Heart right ventricle (tissue), 16 donors: ENCODE measurements around the gene LGR5. TPM values are rescaled to one million over a fixed set of nuclear protein-coding genes. Genes with fewer than 3 reads are reported as not detected.

Experiments used
- ATAC-seq, 8 donors: fragments of 200-7000 bp; cut with Tn5 transposase; one replicate each; pipeline ENCODE4 v1.9.1; 2020; ENCODE audit warnings: mild to moderate bottlenecking in 8 of 8, moderate library complexity in 8 of 8, moderate number of reproducible peaks in 1 of 8
- DNase-seq, 2 donors: peaks; one replicate each; pipeline ENCODE4 v3.0.0-alpha.2; 2020
- H3K27ac ChIP-seq, 10 donors: fragments of 200-600 bp; sonication (generic) in 2 of 10; one replicate each; pipeline versions ENCODE4 v1.5.0 to v1.8.0; 2020 to 2022; ENCODE audit warnings: mild to moderate bottlenecking in 3 of 10
- H3K27me3 ChIP-seq, 7 donors: fragments of 200-600 bp; one replicate each; pipeline ENCODE4 v1.8.0; 2021 to 2022; ENCODE audit warnings: mild to moderate bottlenecking in 2 of 7
- H3K36me3 ChIP-seq, 9 donors: fragments of 200-600 bp; sonication (generic) in 1 of 9; one replicate each; pipeline versions ENCODE4 v1.5.0 to v1.8.0; 2020 to 2022; ENCODE audit warnings: mild to moderate bottlenecking in 2 of 9
- H3K4me1 ChIP-seq, 9 donors: fragments of 200-600 bp; sonication (generic) in 1 of 9; one replicate each; pipeline versions ENCODE4 v1.5.0 to v1.8.0; 2020 to 2022; ENCODE audit warnings: mild to moderate bottlenecking in 4 of 9
- H3K4me3 ChIP-seq, 10 donors: fragments of 200-600 bp; sonication (generic) in 2 of 10; one replicate each; pipeline versions ENCODE4 v1.5.0 to v1.8.0; 2020 to 2022; ENCODE audit warnings: mild to moderate bottlenecking in 7 of 10, moderate library complexity in 2 of 10
- H3K9me3 ChIP-seq, 11 donors: fragments of 200-600 bp in 10 of 11; sonication (generic) in 2 of 11; one replicate each; pipeline versions ENCODE4 v1.5.0 to v1.8.0; 2013 to 2022; ENCODE audit warnings: mild to moderate bottlenecking in 2 of 11, control low read depth in 1 of 11, moderate library complexity in 1 of 11
- WGBS, 2 donors: extraction: QIAGEN DNeasy Blood & Tissue Kit; methylation state at CpG; one replicate each; pipeline ENCODE4 v1.1.7; 2013; ENCODE audit warnings: inconsistent platforms in 1 of 2; 5-methylcytosine and 5-hydroxymethylcytosine counted together
- intact Hi-C, 10 donors: fragments of 100-400 bp; cut with DNase I; formaldehyde crosslinking; loops; one replicate each; pipeline versions ENCODE4 v1.11.1 to v1.14.2; 2022
- polyA plus RNA-seq, 2 donors: library from polyadenylated mRNA; stranded (reverse); fragments of 200-250 nt; gene quantifications; one replicate each; pipeline ENCODE4 v1.2.3, GENCODE V29; 2013
- total RNA-seq, 10 donors: library from RNA; stranded (reverse); fragmentation: NEBNext Ultra II Directional in 3 of 10; extraction: Animal tissue kit (Norgen Biotek cat#: 25700) in 3 of 10; gene quantifications; one replicate each; pipeline versions ENCODE4 v1.2.1 to v1.2.4, GENCODE V29; 2021 to 2023
- TF ChIP-seq, protein P1 (sequence below), 9 donors: fragments of 200-600 bp; sonication (generic) in 2 of 9; IDR thresholded peaks; one replicate each; pipeline versions ENCODE4 v1.5.0 to v1.8.0; 2021 to 2022; ENCODE audit warnings: antibody characterized with exemption in 9 of 9, mild to moderate bottlenecking in 5 of 9, moderate library complexity in 1 of 9
- donor health status: Arrhythmogenic right ventricular cardiomyopathy.
- donor health status: ischemic (EF 13 %, LVEDD 7.1; RV severe dilation, severe dysfunction).
- donor health status: healthy with polysubstance abuse.
- donor health status: DM: no; HTN: yes; CAD: no.
- donor health status: DM: no; HTN: no; CAD: no.
- donor health status: ischemic (EF 25% LVEDD 6.9; RV normal size, moderate dysfunction).
- donor health status: ischemic (EF 25% LVEDD 5.7; RV mildly dilated, moderate dysfunction).
- donor health status: healthy.
- donor health status: DM: yes; HTN: yes; CAD: no.
- donor health status: Ischemic cardiomyopathy.
- donor health status: ischemic (EF 35%, LVEDD 5.7; RV mildly dilated, moderate dysfunction).
- donor health status: nonischemic (EF 11% LVEDD 7.7; RV severe dilation, severe dysfunction).
- donor health status: DM: yes; HTN: yes; CAD: no.
- donor health status: PGD.
- donor health status: ischemic (EF 29% LVEDD 5.4; RV normal size, mild dysfunction).
- donor health status: nonischemic (EF 23%, LVEDD 6.1; RV moderate dilation, normal function).

The LGR5 gene
- total and polyA plus RNA-seq, 12 donors = 0.06 to 0.37 (median 0.07) TPM; not detected in 9

GRCh38 chr12:71536939-71537622, 97.5 kb downstream of the LGR5 start:
- ATAC-seq (no peak), DNase-seq (no peak)
- intact Hi-C loops = no loop called here
- Histone ChIP-seq H3K36me3 (no peaks in the 10 kb centered on the region), H3K4me1 (no peaks in the 10 kb centered on the region), H3K27me3 (peaks cover 0 to 3% (median 0%) of the 10 kb centered on the region in 7 donors), H3K9me3 (no peaks in the 10 kb centered on the region), H3K27ac (no peak overlapping the region), H3K4me3 (no peak overlapping the region)
- TF ChIP-seq, protein P1, sequence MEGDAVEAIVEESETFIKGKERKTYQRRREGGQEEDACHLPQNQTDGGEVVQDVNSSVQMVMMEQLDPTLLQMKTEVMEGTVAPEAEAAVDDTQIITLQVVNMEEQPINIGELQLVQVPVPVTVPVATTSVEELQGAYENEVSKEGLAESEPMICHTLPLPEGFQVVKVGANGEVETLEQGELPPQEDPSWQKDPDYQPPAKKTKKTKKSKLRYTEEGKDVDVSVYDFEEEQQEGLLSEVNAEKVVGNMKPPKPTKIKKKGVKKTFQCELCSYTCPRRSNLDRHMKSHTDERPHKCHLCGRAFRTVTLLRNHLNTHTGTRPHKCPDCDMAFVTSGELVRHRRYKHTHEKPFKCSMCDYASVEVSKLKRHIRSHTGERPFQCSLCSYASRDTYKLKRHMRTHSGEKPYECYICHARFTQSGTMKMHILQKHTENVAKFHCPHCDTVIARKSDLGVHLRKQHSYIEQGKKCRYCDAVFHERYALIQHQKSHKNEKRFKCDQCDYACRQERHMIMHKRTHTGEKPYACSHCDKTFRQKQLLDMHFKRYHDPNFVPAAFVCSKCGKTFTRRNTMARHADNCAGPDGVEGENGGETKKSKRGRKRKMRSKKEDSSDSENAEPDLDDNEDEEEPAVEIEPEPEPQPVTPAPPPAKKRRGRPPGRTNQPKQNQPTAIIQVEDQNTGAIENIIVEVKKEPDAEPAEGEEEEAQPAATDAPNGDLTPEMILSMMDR (IDR thresholded peaks at IDR 0.05) = no peak
- WGBS, 2 donors = 78 to 83% methylated on average over 3 of the region's 3 CpGs

DNA sequence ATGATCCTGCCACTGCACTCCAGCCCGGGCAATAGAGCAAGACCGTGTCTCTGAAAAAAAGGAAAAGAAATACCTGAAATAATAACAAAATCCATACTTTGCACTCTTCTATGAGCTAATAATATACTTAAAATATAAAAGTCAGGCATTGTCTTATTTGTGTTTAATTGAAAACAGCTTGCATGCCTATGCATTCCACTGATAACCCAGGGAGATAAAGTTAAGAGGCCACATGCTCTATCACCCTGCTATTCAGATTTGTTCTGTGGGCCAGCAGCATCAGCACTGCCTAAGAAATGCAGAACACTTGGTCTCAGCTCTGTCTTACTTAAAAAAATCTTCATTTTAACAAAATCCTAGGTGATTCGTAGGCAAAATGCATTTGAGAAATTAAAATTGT, 99.2 kb downstream of the LGR5 start:
- WGBS, 2 donors = 63 to 77% methylated on average over 3 of the region's 3 CpGs
- Histone ChIP-seq H3K27me3 (peaks cover 0 to 3% (median 0%) of the 10 kb centered on the region in 7 donors), H3K36me3 (no peaks in the 10 kb centered on the region), H3K4me3 (no peak overlapping the region), H3K9me3 (no peaks in the 10 kb centered on the region), H3K4me1 (no peaks in the 10 kb centered on the region), H3K27ac (no peak overlapping the region)
- intact Hi-C loops = no loop called here
- TF ChIP-seq, protein P1 (IDR thresholded peaks at IDR 0.05) = no peak
- DNase-seq (no peak), ATAC-seq (no peak)

DNA sequence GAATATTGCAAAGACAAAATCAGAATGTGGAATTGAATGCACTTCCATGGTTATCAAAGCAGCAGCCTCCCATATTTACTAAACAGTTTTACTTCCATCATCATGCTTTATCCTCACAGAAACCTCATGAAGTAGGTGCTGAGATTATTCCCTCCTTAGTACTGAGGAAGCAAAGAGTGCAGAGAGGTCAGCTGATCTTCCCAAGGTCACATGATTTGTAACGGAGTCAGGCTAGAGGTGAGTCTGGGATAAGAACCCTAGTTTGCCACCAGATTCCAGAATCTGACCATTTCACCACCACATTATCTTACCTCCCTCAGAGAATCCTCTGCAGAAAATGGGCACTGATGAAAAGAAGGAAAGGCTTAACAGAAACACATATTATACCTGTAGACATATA, 102.0 kb downstream of the LGR5 start:
- WGBS, 2 donors = 51 to 58% methylated on average over 1 of the region's 1 CpG
- Histone ChIP-seq H3K27me3 (peaks cover 0 to 3% (median 0%) of the 10 kb centered on the region in 7 donors), H3K9me3 (no peaks in the 10 kb centered on the region), H3K27ac (no peak overlapping the region), H3K4me3 (no peak overlapping the region), H3K36me3 (no peaks in the 10 kb centered on the region), H3K4me1 (no peaks in the 10 kb centered on the region)
- DNase-seq = no peak
- intact Hi-C loops = no loop called here
- ATAC-seq = no peak
- TF ChIP-seq, protein P1 (IDR thresholded peaks at IDR 0.05) = no peak

DNA sequence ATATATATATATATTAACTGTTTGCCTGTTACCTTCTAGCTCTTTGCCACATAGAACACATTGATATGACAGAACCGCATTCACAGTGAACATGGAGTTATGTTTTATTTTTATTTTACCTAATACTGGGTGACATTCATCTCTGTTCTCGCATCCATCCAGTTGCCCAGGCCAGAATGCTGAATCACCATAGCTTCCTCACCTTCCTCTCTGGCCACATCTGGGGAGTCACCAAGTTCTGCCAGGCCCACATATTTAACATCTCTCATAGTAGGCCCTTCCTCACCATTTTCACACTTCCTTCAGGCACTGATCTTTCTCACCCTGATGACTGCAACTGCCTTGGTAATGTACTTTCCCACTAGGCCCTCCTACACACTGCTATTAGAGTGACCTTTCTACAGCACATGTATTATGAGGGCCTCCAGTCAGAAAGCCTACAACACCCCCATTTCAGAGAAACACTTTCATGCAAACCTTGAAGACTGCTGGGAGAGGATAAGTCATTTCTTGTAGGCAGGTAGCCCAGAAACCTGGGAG, 106.8 kb downstream of the LGR5 start:
- no peak for DNase-seq
- TF ChIP-seq, protein P1 (IDR thresholded peaks at IDR 0.05) = no peak
- no peaks in the 10 kb centered on the region for H3K36me3 ChIP-seq
- H3K27me3 ChIP-seq = peaks cover 0 to 3% (median 0%) of the 10 kb centered on the region in 7 donors
- H3K27ac ChIP-seq = no peak overlapping the region
- H3K4me1 ChIP-seq = no peaks in the 10 kb centered on the region
- no peaks in the 10 kb centered on the region for H3K9me3 ChIP-seq
- ATAC-seq = no peak
- 95 to 96% methylated on average over 2 of the region's 2 CpGs for WGBS, 2 donors
- H3K4me3 ChIP-seq = no peak overlapping the region
- intact Hi-C loops = no loop called here
